Lung (tissue), 16 donors: ENCODE data around the gene HIC1. TPM values are rescaled to one million over a fixed set of nuclear protein-coding genes. Genes with fewer than 3 reads are reported as not detected.

Experiments used
- ATAC-seq: fragments of 200-7000 bp; cut with Tn5 transposase; one replicate; pipeline ENCODE4 v1.9.1; 2020; ENCODE audit warnings: moderate number of reproducible peaks; ENCODE audit not compliant: insufficient read depth, low FRiP score
- DNase-seq, 3 donors: peaks; one replicate each; pipeline ENCODE4 v3.0.0-alpha.2; 2013 to 2017
- H3K27ac ChIP-seq, 2 donors: one replicate each; pipeline ENCODE4 v1.5.1; 2013; ENCODE audit warnings: mild to moderate bottlenecking in 2 of 2, moderate library complexity in 2 of 2, control low read depth in 1 of 2, inconsistent platforms in 1 of 2, low read depth in 1 of 2, low read length in 1 of 2
- H3K27me3 ChIP-seq, 3 donors: one replicate each; pipeline ENCODE4 v1.5.1; 2013; ENCODE audit warnings: low read length in 2 of 3; ENCODE audit not compliant: control insufficient read depth in 3 of 3, insufficient read depth in 3 of 3
- H3K36me3 ChIP-seq, 4 donors: one replicate each; pipeline ENCODE4 v1.5.1; 2013; ENCODE audit warnings: low read length in 4 of 4, mild to moderate bottlenecking in 1 of 4, moderate library complexity in 1 of 4; ENCODE audit not compliant: control insufficient read depth in 4 of 4, insufficient read depth in 4 of 4
- H3K4me1 ChIP-seq, 5 donors: one replicate each; pipeline ENCODE4 v1.5.1; 2013; ENCODE audit warnings: low read length in 5 of 5, mild to moderate bottlenecking in 2 of 5, moderate library complexity in 1 of 5; ENCODE audit not compliant: control insufficient read depth in 5 of 5, insufficient read depth in 5 of 5
- H3K4me3 ChIP-seq: one replicate; pipeline ENCODE4 v1.5.1; 2013; ENCODE audit warnings: mild to moderate bottlenecking, control low read depth, moderate library complexity
- H3K9ac ChIP-seq, 2 donors: one replicate each; pipeline ENCODE4 v1.5.1; 2013; ENCODE audit warnings: low read length in 2 of 2, control low read depth in 1 of 2; ENCODE audit not compliant: insufficient read depth in 1 of 2
- H3K9me3 ChIP-seq, 4 donors: one replicate each; pipeline ENCODE4 v1.5.1; 2013; ENCODE audit warnings: low read length in 3 of 4, mild to moderate bottlenecking in 1 of 4, moderate library complexity in 1 of 4; ENCODE audit not compliant: control insufficient read depth in 4 of 4, insufficient read depth in 3 of 4
- WGBS, 2 donors: extraction: QIAGEN DNeasy Blood & Tissue Kit; methylation state at CpG; one replicate each; pipeline ENCODE4 v1.1.7; 2013; 5-methylcytosine and 5-hydroxymethylcytosine counted together
- long read RNA-seq, 5 donors: transcript quantifications; one replicate each; lab custom pipeline, GENCODE V29; 2026
- polyA plus RNA-seq, 2 donors: library from polyadenylated mRNA; stranded (reverse); fragments of 200-250 nt; gene quantifications; one replicate each; pipeline ENCODE4 v1.2.1, GENCODE V29; 2013
- total RNA-seq, 2 donors: library from RNA; depleted of rRNA in 1 of 2; stranded (reverse); fragments of >200 nt in 1 of 2; gene quantifications; one replicate each; pipeline ENCODE4 v1.2.1, GENCODE V29; 2014 to 2021
- TF ChIP-seq, protein P1 (sequence below): IDR thresholded peaks from 2 replicates; pipeline ENCODE4 v1.5.1; 2012; ENCODE audit warnings: mild to moderate bottlenecking; ENCODE audit errors: control extremely low read depth, extremely low read depth
- donor health status: control.
- donor health status: control.
- donor health status: Bipolar disorder and iron deficiency.
- donor health status: healthy.
- donor health status: DM: yes; HTN: yes; CAD: no.

HIC1 gene, protein sequence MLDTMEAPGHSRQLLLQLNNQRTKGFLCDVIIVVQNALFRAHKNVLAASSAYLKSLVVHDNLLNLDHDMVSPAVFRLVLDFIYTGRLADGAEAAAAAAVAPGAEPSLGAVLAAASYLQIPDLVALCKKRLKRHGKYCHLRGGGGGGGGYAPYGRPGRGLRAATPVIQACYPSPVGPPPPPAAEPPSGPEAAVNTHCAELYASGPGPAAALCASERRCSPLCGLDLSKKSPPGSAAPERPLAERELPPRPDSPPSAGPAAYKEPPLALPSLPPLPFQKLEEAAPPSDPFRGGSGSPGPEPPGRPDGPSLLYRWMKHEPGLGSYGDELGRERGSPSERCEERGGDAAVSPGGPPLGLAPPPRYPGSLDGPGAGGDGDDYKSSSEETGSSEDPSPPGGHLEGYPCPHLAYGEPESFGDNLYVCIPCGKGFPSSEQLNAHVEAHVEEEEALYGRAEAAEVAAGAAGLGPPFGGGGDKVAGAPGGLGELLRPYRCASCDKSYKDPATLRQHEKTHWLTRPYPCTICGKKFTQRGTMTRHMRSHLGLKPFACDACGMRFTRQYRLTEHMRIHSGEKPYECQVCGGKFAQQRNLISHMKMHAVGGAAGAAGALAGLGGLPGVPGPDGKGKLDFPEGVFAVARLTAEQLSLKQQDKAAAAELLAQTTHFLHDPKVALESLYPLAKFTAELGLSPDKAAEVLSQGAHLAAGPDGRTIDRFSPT
- total RNA-seq (10 to 100 TPM; 28.9 to 34.8 TPM), polyA plus RNA-seq (10 to 100 TPM in 1 of 2 donors, 1 to 10 TPM in 1; 5.5 to 14.4 TPM)
- long read RNA-seq, donor 1, transcript HIC1-205 (2 exons, 1,134 nt) = major isoform, 21 of 24 reads
- long read RNA-seq, donor 1, partial matches to known transcripts = 0 of 24 reads
- long read RNA-seq, donor 1, other reads (novel, unspliced or antisense) = 0 of 24 reads
- long read RNA-seq, donor 2, transcript HIC1-205 (2 exons, 1,134 nt) = major isoform, 6 of 7 reads
- long read RNA-seq, donor 2, partial matches to known transcripts = 0 of 7 reads
- long read RNA-seq, donor 2, other reads (novel, unspliced or antisense) = 0 of 7 reads
- long read RNA-seq, donor 3, transcript HIC1-205 (2 exons, 1,134 nt) = major isoform, 15 of 19 reads
- long read RNA-seq, donor 3, partial matches to known transcripts = 0 of 19 reads
- long read RNA-seq, donor 3, other reads (novel, unspliced or antisense) = 0 of 19 reads
- long read RNA-seq, donor 4, transcript HIC1-205 (2 exons, 1,134 nt) = major isoform, 6 of 8 reads
- long read RNA-seq, donor 4, partial matches to known transcripts = 0 of 8 reads
- long read RNA-seq, donor 4, other reads (novel, unspliced or antisense) = 0 of 8 reads
- long read RNA-seq, donor 5, transcript HIC1-206 (1 exons, 725 nt) = minor isoform, 5 of 76 reads
- long read RNA-seq, donor 5, transcript HIC1-205 (2 exons, 1,134 nt) = major isoform, 22 of 76 reads
- long read RNA-seq, donor 5, partial matches to known transcripts = 48 of 76 reads
- long read RNA-seq, donor 5, other reads (novel, unspliced or antisense) = 0 of 76 reads

DNA sequence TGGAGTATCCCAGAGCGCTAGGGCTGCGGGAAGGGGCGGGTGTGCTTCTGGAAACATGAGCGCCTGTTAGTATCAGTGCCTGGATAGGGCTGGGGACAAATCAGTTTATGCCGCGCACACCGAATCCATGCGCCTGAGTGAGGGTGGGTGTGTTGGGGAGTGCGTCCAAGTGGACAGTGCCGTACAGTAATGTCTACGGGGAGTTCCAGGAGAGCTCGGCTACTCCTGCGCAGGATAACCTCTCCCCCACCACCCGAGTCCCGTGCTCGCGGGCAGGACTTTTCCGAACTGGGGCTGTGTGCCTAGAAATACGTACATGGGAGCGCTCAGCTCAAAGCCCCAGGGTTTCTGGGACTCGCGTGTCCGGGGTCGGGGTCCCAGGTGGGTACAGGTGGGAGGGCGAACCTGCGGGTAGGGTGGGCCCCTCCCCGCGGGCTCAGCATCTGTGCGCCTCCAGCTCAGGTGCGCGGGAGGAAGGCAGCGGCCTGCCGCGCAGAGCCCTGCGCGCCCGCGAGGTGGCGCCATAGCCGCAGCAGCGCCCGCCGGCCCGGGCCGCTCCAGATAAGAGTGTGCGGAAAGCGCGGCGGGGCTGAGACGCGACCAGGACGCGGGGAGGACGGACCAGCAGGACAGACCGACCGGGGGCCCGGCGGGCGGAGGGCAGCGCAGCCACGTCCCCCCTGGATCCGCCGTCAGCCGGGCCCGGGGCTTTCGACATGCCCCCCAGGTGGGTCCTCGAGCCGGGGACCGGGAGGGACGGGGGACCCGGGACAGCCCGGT, at the start of gene HIC1:
HIC1 (plus strand) TSS at position 592 of the 780 bp plus-strand sequence. CDS start 1,588 bp downstream, outside the sequence.
- no peaks in the 10 kb centered on the region for H3K9me3 ChIP-seq
- H3K4me1 ChIP-seq = peaks cover 0 to 28% (median 20%) of the 10 kb centered on the region in 5 donors
- H3K4me3 ChIP-seq = peak within 1 kb of the TSS; percentile 47
- ATAC-seq (peak; percentile 65), DNase-seq (peak; percentile 87 to 89 (median 87))
- peak within 1 kb of the TSS; percentile 86 to 88 for H3K27ac ChIP-seq
- no peak within 1 kb of the TSS for H3K9ac ChIP-seq
- H3K27me3 ChIP-seq = peaks cover 0 to 13% (median 0%) of the 10 kb centered on the region in 3 donors
- WGBS, 2 donors = 1 to 4% methylated on average over 59 to 72 of the region's 72 CpGs
- TF ChIP-seq, protein P1, sequence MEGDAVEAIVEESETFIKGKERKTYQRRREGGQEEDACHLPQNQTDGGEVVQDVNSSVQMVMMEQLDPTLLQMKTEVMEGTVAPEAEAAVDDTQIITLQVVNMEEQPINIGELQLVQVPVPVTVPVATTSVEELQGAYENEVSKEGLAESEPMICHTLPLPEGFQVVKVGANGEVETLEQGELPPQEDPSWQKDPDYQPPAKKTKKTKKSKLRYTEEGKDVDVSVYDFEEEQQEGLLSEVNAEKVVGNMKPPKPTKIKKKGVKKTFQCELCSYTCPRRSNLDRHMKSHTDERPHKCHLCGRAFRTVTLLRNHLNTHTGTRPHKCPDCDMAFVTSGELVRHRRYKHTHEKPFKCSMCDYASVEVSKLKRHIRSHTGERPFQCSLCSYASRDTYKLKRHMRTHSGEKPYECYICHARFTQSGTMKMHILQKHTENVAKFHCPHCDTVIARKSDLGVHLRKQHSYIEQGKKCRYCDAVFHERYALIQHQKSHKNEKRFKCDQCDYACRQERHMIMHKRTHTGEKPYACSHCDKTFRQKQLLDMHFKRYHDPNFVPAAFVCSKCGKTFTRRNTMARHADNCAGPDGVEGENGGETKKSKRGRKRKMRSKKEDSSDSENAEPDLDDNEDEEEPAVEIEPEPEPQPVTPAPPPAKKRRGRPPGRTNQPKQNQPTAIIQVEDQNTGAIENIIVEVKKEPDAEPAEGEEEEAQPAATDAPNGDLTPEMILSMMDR = peak; percentile 84
- peaks cover 0 to 16% (median 4%) of the 10 kb centered on the region in 4 donors for H3K36me3 ChIP-seq

DNA sequence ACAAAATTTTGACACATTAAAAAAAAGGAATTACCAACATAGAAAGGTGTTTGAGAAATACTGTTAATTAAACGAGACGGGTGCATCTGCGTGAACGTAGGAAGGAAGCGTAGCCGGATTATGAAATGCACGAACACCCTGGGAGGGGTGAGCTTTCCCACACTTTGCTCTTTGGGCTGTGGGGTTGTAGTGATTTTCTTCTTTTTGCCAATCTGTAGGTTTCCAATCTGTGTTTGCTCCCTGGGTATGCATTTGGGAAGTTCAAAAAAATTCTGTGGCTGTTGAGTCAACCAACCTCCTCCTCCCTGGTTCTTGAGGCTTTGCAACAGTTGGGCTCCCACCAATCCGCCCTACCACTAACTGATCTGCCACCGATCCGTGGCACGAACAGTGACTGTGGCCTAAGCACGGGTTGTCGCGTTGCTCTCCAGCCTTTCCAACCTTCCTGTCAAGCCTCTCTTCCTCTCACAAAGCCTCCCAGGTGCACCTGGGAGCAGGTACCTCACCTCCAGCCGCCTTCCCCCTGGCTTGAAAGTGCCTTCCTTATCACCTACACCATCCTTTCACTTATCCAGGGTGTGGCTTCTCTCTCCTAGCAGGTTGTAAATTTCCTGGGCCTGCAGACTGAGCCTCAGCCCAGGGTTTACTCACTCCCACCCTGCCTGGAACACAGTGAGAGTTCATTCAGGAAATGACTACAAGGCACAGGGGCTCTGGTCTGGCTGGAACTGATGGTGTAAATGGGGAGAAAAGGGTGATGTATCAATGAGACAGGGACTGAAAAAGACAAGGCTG, 46.4 kb upstream of the HIC1 start:
- WGBS, 2 donors = 55 to 73% methylated on average over 15 of the region's 15 CpGs
- H3K27me3 ChIP-seq = no peaks in the 10 kb centered on the region
- H3K4me3 ChIP-seq = no peak overlapping the region
- H3K9ac ChIP-seq = no peak overlapping the region
- TF ChIP-seq, protein P1 = no peak
- H3K36me3 ChIP-seq = no peaks in the 10 kb centered on the region
- no peak for DNase-seq
- ATAC-seq = no peak
- H3K4me1 ChIP-seq = peaks cover 0 to 9% (median 0%) of the 10 kb centered on the region in 5 donors
- H3K9me3 ChIP-seq = no peaks in the 10 kb centered on the region
- H3K27ac ChIP-seq = no peak overlapping the region
